D721Med (cell line): ENCODE data around the gene CTBP2.

Source experiments
- DNase-seq: peaks from one replicate; pipeline ENCODE4 v3.0.0; 2011; ENCODE audit warnings: low spot score; ENCODE audit not compliant: insufficient read length
- FAIRE-seq: peaks from 2 replicates; lab custom pipeline; 2011; peaks lifted over from hg19 to GRCh38; lab: Jason Lieb, UNC
- CTCF ChIP-seq: IDR thresholded peaks from 2 replicates; pipeline ENCODE4 v1.5.1; 2012; ENCODE audit warnings: mild to moderate bottlenecking, control low read depth; ENCODE audit not compliant: insufficient read depth; ENCODE audit errors: missing control alignments

The CTBP2 gene

GRCh38 chr10:125203186-125203800 is 42.9 kb upstream of the CTBP2 start:
- DNase-seq (no peak), FAIRE-seq (no peak)
- TF ChIP-seq CTCF: no peak

- FAIRE-seq: no peak
- no peak for DNase-seq
- no peak for TF ChIP-seq CTCF
Observed at GRCh38 chr10:125201791-125202622, 41.6 kb upstream of the CTBP2 start.

DNA sequence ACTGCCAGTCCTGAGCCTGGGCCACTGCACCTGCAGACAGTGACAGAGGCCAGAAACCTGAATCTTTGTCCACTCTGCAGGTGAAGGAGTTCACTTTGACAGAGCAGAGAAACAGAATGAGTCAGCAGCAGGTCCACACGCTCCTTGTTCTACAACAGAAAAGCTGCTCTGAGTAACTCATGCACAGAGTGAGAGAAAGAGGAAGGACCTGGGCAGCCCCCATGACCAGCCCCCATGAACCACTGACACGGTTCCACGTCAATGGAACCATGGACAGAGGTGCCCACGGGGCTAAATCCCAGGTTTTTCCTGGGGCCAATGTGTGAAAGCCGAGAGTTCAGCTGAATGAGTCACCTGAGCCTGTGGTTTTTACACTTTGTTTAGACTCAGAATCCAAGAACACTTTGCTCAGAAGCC is 40.8 kb upstream of the CTBP2 start:
- TF ChIP-seq CTCF: no peak
- FAIRE-seq: no peak

GRCh38 chr10:125200396-125200795 is 40.0 kb upstream of the CTBP2 start:
- no peak for TF ChIP-seq CTCF

More for the DNA sequence above, 40.8 kb upstream of the CTBP2 start:
- no peak for DNase-seq

DNA sequence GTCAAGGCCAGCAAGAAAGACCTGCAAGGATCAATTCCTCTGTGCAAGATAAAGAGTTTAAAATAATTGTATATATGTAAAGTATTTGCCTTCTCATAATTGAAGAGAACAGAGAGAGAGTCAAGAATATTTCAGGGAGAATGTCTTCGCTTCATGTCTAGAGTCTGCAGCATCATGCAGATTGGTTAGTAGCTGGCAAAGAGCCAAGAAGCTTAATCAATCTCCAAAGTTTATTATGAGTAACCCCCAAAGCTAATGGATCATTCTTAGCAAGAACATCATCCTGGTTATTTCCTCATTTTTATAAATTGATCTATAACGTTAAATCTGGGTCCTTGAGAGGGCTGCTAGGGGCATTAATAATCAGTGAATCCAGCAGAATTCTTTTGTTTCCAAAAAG is 38.9 kb upstream of the CTBP2 start:
- no peak for FAIRE-seq
- no peak for DNase-seq
- no peak for TF ChIP-seq CTCF

More at GRCh38 chr10:125200396-125200795, 40.0 kb upstream of the CTBP2 start:
- DNase-seq (no peak), FAIRE-seq (no peak)

DNA sequence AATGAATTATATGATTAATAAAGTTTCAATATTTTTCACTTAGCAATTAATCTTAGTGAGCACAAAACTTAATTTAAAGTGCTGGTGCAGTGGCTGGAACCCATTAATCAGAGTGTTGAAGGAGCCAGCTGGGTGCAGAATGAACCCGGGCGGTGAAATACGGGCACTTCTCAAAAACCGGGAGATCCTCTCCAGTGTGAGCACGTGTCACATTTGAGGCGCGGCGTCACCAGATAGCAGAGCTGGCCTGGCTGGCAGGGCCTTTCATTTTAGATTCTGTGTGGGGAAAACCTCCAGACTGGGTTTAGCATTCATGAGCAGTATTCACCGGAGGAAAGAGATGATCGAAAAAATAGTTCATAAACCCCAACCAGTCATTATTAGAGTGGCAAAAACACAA is 34.5 kb upstream of the CTBP2 start:
- DNase-seq (no peak), FAIRE-seq (no peak)
- no peak for TF ChIP-seq CTCF
